ENCODE data around the gene CYP24A1. TPM values are rescaled to one million over a fixed set of nuclear protein-coding genes. Genes with fewer than 3 reads are reported as not detected.

CYP24A1 gene
- total and polyA plus RNA-seq, 2 of the 13 experiments (the other 11 are each of a cell fraction or from before 2014, with no cell fraction given), result 9.4 to 32.7 TPM

- TF ChIP-seq EED (CRISPR knock-in tag; IDR thresholded peaks at IDR 0.05), result 0 out of 2 replicates have a peak, but pooled peaks have one; percentile 52
- peak; percentile 59 for TF ChIP-seq DMAP1 (CRISPR knock-in tag; IDR thresholded peaks at IDR 0.05)
- TF ChIP-seq, protein P1, sequence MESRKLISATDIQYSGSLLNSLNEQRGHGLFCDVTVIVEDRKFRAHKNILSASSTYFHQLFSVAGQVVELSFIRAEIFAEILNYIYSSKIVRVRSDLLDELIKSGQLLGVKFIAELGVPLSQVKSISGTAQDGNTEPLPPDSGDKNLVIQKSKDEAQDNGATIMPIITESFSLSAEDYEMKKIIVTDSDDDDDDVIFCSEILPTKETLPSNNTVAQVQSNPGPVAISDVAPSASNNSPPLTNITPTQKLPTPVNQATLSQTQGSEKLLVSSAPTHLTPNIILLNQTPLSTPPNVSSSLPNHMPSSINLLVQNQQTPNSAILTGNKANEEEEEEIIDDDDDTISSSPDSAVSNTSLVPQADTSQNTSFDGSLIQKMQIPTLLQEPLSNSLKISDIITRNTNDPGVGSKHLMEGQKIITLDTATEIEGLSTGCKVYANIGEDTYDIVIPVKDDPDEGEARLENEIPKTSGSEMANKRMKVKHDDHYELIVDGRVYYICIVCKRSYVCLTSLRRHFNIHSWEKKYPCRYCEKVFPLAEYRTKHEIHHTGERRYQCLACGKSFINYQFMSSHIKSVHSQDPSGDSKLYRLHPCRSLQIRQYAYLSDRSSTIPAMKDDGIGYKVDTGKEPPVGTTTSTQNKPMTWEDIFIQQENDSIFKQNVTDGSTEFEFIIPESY (CRISPR knock-in tag; IDR thresholded peaks at IDR 0.05), result peak; percentile 84
- peak; percentile 89 for TF ChIP-seq ZNF724P (CRISPR knock-in tag; IDR thresholded peaks at IDR 0.05; ENCODE audit: borderline replicate concordance)
- no peak for TF ChIP-seq SCMH1 (CRISPR knock-in tag; IDR thresholded peaks at IDR 0.05; ENCODE audit: borderline replicate concordance)
- peak; percentile 94 for TF ChIP-seq MED13 (CRISPR knock-in tag; IDR thresholded peaks at IDR 0.05)
- no peak for TF ChIP-seq FIP1L1 (IDR thresholded peaks at IDR 0.05; ENCODE audit: borderline replicate concordance, insufficient read depth, low read depth, low read length)
- peak; percentile 83; the same call in 1 of the 2 replicates for TF ChIP-seq ZNF670 (CRISPR knock-in tag; IDR thresholded peaks at IDR 0.05; ENCODE audit: borderline replicate concordance)
- TF ChIP-seq XBP1 (CRISPR knock-in tag; IDR thresholded peaks at IDR 0.05), result no peak
- no peak; the same call in 1 of the 2 replicates for TF ChIP-seq NFE2 (CRISPR knock-in tag; IDR thresholded peaks at IDR 0.05)
- TF ChIP-seq ZBTB4 (CRISPR knock-in tag; IDR thresholded peaks at IDR 0.05; ENCODE audit: borderline replicate concordance), result no peak
- no peak for TF ChIP-seq ZEB1 (IDR thresholded peaks at IDR 0.05; ENCODE audit: insufficient replicate concordance, low read depth)
- 0 out of 2 replicates have a peak, but pooled peaks have one; percentile 48 for TF ChIP-seq KMT2B (CRISPR knock-in tag; IDR thresholded peaks at IDR 0.05)
- TF ChIP-seq, protein P2, sequence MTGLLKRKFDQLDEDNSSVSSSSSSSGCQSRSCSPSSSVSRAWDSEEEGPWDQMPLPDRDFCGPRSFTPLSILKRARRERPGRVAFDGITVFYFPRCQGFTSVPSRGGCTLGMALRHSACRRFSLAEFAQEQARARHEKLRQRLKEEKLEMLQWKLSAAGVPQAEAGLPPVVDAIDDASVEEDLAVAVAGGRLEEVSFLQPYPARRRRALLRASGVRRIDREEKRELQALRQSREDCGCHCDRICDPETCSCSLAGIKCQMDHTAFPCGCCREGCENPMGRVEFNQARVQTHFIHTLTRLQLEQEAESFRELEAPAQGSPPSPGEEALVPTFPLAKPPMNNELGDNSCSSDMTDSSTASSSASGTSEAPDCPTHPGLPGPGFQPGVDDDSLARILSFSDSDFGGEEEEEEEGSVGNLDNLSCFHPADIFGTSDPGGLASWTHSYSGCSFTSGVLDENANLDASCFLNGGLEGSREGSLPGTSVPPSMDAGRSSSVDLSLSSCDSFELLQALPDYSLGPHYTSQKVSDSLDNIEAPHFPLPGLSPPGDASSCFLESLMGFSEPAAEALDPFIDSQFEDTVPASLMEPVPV (CRISPR knock-in tag; IDR thresholded peaks at IDR 0.05), result peak; percentile 68; the same call in 1 of the 2 replicates
- peak; percentile 77 for TF ChIP-seq YEATS4 (CRISPR knock-in tag; IDR thresholded peaks at IDR 0.05; ENCODE audit: borderline replicate concordance)
- TF ChIP-seq ZFP37 (CRISPR knock-in tag; IDR thresholded peaks at IDR 0.05; ENCODE audit: borderline replicate concordance), result peak; percentile 87; the same call in 1 of the 2 replicates
- no peak for TF ChIP-seq MAFG (CRISPR knock-in tag; IDR thresholded peaks at IDR 0.05)
- no peak; the same call in 1 of the 2 replicates for TF ChIP-seq ZSCAN25 (CRISPR knock-in tag; IDR thresholded peaks at IDR 0.05)
- TF ChIP-seq ZNF672 (CRISPR knock-in tag; IDR thresholded peaks at IDR 0.05), result no peak
- TF ChIP-seq MAZ (IDR thresholded peaks at IDR 0.05; ENCODE audit: borderline replicate concordance, low read depth, low read length), result 0 out of 2 replicates have a peak, but pooled peaks have one; percentile 34
- TF ChIP-seq MAZ (CRISPR knock-in tag; IDR thresholded peaks at IDR 0.05; ENCODE audit: low read depth), result peak; percentile 78
- TF ChIP-seq, protein P3, sequence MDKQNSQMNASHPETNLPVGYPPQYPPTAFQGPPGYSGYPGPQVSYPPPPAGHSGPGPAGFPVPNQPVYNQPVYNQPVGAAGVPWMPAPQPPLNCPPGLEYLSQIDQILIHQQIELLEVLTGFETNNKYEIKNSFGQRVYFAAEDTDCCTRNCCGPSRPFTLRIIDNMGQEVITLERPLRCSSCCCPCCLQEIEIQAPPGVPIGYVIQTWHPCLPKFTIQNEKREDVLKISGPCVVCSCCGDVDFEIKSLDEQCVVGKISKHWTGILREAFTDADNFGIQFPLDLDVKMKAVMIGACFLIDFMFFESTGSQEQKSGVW (CRISPR knock-in tag; IDR thresholded peaks at IDR 0.05; ENCODE audit: borderline replicate concordance), result no peak
Observed at GRCh38 chr20:54194724-54195438, 21.1 kb upstream of the CYP24A1 start (continued).
